GM19240 (cell line): ENCODE data around the gene HOXC11.

ENCODE experiments used
- DNase-seq: peaks from one replicate; pipeline ENCODE4 v3.0.0; 2011; ENCODE audit warnings: low spot score; ENCODE audit not compliant: insufficient read length

HOXC11 gene

GRCh38 chr12:53942467-53942997, 30.4 kb upstream of the HOXC11 start:
- no peak for DNase-seq

GRCh38 chr12:53944209-53944608, 28.7 kb upstream of the HOXC11 start:
- no peak for DNase-seq

GRCh38 chr12:53944907-53945847, 27.7 kb upstream of the HOXC11 start:
- no peak for DNase-seq

GRCh38 chr12:53947743-53948142, 25.2 kb upstream of the HOXC11 start:
- DNase-seq, result no peak

GRCh38 chr12:53948650-53949593, 24.0 kb upstream of the HOXC11 start:
- DNase-seq, result no peak

- no peak for DNase-seq
Observed at GRCh38 chr12:53949631-53950436, 23.1 kb upstream of the HOXC11 start.

- no peak for DNase-seq
Observed at GRCh38 chr12:53950437-53950773, 22.5 kb upstream of the HOXC11 start.

- DNase-seq, result no peak
Observed at GRCh38 chr12:53950789-53951576, 21.9 kb upstream of the HOXC11 start.

GRCh38 chr12:53951577-53952334, 21.2 kb upstream of the HOXC11 start:
- DNase-seq, result no peak

- no peak for DNase-seq
Observed at GRCh38 chr12:53952335-53952694, 20.6 kb upstream of the HOXC11 start.

- no peak for DNase-seq
Observed at GRCh38 chr12:53952871-53953734, 19.8 kb upstream of the HOXC11 start.

- no peak for DNase-seq
Observed at GRCh38 chr12:53953831-53954693, 18.9 kb upstream of the HOXC11 start.

GRCh38 chr12:53954694-53955035, 18.3 kb upstream of the HOXC11 start, which contains the start of gene HOXC12:
Gene HOXC12 (plus strand): TSS chr12:53954903. CDS start chr12:53954930, 27 bp downstream.
- no peak for DNase-seq

GRCh38 chr12:53955036-53955775, 17.7 kb upstream of the HOXC11 start:
- no peak for DNase-seq

- no peak for DNase-seq
Observed at GRCh38 chr12:53955776-53956250, 17.1 kb upstream of the HOXC11 start.

GRCh38 chr12:53956251-53956887, 16.6 kb upstream of the HOXC11 start:
- no peak for DNase-seq
